DMS114 treated with DMSO at 0.1 percent for 48 hours (cell line): Measurements from ENCODE around the gene CHRM5.
"Not testable (repeated sequence)": the region's sequence is repeated elsewhere in the genome, so short reads cannot be mapped to it uniquely, and the experiment has no call there.

Experiments
- DNase-seq: peaks from one replicate; lab custom pipeline; 2025; ENCODE audit not compliant: unreplicated experiment; lab: John Stamatoyannopoulos, UW

Gene CHRM5

DNA sequence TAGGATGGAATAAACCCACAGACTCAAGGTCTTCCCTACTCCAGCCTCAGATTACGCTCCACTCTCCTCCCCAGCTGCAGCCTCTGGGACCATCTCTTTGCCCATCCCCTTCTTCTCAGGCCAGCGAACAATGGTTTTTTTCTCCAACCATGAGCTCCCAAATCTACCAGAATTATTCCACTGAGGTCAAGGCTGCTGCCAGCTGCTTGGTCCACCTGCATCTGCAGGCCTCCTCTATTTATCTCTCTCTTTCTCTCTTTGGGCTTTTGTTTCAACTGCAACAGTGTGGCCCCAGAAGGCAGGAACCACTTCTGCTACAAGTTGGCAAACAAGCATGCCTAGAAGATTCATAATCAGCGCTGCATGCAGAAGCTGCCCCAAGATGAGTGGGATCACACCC, 19.1 kb downstream of the CHRM5 start:
- DNase-seq = no peak

DNA sequence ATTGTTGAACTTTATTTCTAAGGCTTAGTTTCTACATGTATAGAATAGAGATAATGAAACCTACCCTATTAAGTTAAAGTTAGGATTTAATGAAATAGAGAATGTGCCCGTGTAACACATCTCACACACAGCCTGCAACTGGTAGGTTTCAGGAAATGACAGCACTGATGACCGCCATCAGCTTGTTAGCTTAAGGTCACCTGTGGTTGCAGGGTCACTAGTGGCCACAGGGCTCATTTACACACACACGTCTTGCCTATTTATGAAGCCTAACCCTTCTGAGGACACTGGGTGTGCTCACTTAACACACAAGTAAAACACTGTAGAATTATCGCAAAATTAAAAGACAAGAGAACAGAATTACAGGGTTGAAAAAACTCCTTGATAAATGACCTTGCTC, 20.1 kb downstream of the CHRM5 start:
- DNase-seq = no peak

DNA sequence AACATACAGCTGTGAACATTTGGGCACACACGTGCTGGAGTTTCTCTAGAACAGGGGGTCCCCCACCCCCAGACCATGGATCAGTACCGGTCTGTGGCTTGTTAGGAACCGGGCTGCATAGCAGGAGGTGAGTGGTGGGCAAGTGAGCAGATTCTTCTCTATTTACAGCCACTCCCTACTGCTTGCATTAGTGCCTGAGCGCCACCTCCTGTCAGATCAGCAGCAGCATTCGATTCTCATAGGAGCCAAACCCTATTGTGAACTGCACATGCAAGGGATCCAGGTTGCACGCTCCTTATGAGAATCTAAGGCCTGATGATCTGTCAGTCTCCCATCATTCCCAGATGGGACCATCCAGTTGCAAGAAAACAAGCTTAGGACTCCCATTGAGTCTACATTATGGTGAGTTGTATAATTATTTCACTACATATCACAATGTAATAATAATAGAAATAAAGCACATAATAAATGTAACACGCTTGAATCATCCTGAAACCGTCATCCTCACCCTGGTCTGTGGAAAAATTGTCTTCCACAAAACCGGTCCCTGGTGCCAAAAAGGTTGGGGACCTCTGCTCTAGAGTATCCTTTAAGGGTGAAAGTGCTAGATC, 25.8 kb downstream of the CHRM5 start:
- peak; percentile 31 for DNase-seq

DNA sequence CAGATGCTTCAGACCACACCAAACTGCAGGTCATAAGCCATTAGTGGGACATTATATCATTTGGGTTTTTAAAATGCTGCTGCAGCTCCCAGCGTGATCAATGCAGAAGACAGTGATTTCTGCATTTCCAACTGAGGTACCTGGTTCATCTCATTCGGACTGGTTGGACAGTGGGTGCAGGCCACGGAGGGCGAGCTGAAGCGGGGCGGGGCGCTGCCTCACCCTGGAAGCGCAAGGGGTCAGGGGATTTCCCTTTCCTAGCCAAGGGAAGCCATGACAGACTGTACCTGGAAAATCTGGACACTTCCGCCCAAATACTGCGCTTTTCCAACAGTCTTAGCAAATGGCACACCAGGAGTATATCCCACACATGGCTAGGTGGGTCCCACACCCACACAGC, 27.4 kb downstream of the CHRM5 start:
- DNase-seq = not testable (repeated sequence)

DNA sequence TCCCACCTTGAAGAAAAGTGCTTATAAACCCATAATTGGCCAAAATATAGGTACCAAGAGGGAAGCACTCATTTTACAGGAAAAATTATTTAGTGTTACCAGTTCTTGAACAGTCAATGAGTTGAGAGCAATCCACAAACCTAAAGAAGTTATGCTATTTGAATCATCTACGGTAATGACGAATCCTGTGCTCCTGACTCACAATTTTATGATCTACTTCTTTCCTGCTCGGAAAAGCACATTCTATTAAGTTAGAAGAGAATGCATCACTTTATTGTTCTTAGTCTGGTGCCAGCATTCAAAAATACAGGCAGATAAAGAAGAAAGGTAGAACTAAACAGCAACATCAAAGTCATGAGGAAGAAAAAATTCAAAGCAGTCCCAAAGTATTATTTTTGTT, 33.2 kb downstream of the CHRM5 start:
- DNase-seq = no peak

DNA sequence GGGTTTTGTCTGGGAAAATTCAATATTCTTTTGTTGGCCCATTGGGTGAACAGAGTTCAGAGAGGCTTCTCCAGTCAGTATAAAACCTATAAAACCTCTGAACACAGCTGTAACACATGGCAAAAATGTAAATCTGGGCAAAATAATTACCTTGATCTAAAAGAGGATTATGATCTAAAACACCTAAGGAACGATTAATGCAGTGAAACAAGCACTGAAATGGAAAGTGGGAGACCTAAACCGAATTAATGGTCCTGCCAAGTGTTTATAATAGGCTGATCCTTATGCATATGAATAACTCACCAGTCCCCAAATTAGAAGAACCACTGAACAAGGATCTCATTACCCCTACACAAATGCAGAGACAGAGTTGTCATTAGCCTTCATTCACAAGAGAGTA, 38.1 kb downstream of the CHRM5 start:
- no peak for DNase-seq

DNA sequence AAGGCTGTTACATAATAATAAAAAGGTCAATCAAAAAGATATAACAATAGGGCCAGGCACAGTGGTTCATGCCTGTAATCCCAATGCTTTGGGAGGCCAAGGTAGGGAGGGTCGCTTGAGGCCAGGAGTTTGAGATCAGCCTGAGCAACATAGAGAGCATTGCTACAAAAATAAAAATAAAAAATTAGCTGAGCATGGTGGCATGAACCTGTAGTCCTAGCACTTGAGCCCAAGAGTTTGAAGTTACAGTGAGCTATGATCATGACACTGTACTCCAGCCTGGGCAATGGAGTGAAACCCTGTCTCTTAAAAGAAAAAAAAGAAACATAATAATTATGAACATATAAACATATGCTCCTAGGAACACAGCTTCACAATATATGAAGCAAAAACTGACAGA, 41.4 kb downstream of the CHRM5 start:
- no peak for DNase-seq

DNA sequence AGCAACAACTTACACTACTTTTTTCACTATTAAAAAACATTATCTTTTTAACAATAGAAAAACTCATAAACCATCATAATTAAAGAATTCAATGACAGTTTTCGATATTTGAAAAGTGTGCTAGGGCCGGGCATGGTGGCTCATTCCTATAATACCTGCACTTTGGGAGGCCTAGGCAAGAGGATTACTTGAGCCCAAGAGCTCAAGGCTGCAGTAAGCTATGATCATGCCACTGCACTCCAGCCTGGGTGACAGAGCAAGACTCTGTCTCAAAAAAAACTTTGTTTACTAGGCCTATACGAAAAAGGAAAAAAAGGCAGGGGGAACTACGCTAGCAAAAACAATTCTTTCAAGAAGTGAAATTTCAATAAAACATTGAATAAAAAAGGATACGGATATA, 42.6 kb downstream of the CHRM5 start:
- DNase-seq = no peak

DNA sequence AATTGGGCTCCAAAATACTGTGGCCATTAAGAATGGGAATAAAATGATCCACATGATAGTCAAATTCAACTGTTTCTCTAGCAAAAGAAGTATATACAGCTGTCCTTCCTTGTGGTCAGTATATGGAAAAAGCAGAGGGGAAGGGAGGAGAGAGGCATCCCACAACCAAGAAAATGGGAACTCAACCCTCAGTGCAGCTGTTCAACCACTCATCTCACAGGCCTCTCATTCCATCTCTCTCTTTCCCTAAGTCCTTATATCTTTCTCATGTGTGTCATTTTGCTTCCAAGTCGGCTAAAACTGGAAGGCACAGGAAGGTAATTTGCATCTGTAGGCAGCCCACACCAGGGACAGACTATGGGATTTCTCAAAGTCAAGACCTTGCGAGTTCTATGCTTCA, 43.2 kb downstream of the CHRM5 start:
- no peak for DNase-seq

DNA sequence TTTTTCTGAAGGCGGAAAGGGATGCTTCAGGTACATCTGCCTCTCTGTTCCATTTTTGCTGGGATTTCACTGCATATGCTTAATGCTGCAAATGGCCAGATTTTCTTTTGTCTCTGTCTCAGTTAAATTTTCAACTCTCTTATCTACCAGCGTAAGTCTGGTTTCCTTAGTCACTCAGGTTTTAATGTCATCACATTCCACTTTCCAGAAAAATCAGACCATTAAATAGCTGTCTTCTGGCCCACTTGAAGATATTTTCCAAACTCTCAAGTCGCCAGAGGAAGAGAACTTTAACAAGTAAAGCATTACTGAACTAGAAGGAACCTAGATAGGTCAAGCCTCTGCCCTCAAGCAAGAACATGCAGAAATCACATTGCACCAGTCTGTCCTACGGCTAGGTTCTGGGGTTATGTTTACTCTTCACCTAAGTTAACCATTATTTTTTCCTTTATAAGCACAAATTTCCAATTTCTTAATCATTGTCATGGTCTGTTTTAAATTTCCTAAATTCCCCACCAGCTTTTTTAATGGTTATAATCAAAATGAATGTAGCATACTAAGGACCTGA, 44.2 kb downstream of the CHRM5 start:
- no peak for DNase-seq

DNA sequence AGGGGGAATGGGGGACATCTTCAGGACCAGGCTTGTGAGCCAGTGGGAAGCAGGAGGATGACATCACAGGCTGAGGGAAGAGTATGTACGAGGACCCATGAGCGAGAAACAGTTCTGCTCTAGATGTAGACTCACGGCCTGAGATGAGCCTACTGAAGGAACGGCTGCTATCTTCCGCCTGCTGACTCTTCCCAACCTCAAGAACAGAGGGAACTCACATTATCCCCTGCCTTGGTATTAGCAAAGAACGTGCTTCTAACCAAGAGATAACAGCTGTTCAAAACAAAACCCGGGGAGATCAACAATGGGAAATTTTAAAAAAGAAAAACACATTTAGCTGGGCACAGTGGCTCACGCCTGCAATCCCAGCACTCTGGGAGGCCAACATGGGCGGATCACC, 45.4 kb downstream of the CHRM5 start:
- no peak for DNase-seq

DNA sequence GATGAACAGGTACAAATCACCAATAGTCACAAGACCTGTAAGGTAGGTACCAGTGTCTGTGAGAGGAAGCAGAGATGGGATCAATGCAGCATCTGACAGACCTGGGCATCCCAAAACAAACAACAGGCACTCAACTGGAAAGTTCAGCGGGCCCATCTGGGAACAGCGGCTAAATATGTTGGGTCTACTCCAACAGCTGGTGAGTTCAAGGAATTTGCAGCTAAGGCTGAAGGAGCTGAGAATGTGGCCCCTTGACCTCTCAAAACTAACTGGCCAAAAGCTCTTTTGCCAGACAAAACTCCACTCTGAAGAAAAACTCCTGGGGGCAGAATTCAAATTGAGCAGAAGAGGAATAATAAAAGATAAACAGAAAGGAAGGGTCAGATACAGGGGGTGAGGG, 46.3 kb downstream of the CHRM5 start:
- DNase-seq = no peak

DNA sequence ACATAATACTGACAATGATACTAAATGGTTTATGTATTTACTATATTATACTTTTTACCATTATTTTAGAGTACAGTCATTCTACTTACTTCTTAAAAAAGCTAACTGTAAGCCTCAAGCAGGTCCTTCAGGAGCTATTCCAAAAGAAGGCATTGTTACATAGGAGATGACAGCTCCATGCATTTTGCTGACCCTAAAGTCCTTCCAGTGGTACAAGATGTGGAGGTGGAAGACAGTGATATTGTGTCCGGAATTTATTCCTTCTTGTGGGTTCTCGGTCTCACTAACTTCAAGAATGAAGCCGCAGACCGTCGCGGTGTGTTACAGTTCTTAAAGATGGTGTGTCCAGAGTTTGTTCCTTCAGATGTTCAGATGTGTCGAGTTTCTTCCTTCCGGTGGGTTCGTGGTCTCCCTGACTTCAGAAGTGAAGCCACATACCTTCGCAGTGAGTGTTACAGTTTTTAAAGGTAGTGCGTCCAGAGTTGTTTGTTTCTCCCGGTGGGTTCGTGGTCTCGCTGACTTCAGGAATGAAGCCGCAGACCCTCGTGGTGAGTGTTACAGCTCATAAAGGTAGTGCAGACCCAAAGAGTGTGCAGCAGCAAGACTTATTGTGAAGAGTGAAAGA, 49.8 kb downstream of the CHRM5 start:
- no peak for DNase-seq

DNA sequence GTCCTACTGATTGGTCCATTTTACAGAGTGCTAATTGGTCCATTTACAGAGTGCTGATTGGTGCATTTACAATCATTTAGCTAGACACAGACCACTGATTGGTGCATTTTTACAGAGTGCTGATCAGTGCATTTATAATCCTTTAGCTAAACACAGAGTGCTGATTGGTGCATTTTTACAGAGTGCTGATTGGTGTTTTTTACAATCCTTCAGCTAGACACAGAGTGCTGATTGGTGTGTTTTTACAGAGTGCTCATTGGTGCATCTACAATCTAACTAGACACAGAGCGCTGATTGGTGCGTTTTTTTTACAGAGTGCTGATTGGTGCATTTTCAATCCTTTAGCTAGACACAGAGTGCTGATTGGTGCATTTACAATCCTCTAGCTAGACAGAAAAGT, 50.4 kb downstream of the CHRM5 start:
- not testable (repeated sequence) for DNase-seq

DNA sequence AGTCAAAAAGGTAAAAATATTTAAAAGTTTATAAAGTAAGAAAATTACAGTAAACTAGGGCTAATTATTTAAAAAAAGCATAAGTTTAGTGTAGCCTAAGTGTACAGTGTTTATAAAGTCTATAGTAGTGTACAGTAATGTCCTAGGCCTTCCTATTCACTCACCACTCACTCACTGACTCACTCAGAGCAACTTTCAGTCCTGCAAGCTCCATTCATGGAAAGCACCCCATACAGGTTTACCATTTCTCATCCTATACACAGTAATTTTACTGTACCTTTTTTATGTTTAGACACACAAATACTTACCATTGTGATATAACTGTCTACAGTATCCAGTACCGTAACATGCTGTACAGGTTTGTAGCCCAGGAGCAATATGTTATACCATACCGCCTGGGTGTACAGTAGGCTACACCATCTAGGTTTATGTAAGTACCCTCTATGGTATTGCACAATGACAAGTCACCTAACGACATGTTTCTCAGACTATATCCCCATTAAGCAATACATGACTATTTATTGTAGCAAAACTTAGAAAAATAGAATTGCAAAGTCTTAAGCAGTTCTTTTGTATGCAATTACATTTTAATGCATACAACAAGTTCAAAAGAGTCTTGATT, 51.2 kb downstream of the CHRM5 start:
- no peak for DNase-seq

DNA sequence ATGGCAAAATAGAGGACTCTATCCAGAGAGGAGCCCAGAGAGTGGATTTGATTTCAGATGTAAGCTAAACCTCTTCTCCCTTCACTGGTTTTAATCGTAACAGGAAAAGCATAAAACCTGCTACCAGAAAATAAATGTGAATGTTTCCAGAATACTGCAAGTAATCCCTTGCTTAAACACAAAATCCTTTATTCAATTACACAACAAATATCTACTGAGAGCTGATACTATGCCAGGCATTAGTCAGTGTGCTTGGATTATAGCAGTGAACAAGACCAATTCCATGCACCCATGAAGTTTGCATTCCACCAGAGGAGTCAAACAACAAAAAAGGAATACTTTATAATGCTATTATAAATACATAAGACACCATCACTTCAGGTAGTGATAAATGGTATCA, 55.6 kb downstream of the CHRM5 start:
- no peak for DNase-seq

DNA sequence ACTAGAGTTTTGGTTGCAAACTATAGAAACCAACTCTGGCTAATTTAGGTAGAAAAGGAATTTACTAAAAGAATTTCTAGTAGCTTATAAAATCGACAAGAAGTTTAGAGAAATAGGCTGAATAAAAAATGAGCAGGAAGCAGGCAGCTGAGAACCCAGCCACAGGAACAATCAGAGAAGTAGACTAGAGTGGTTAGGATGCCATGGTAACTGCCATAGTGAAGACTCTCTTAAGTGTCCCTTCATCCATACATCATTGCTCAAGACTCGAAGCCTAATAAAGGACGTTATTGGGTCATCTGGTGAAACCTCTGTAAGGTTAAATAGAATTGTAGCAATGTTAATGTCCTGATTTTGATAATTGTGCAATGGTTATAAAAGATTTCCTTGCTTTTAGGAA, 57.0 kb downstream of the CHRM5 start:
- no peak for DNase-seq

DNA sequence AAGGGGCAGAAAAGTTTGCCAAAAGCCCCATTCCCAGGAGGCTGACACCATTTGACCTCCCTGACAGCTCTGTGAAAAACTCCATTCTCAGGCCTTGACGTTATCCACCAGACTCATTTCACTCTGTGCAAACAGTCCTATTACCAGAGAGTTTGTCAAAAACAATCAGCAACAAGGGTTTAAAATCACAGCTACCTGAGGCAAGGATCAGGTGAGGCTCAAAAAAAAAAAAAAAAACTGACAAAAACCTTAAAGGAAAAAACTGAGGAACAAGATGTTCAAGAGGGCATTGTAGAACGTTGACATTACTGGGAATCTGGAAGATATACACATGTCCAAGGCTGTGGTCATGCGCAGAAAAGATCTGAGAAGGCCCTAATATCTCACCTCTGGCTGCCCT, 59.3 kb downstream of the CHRM5 start:
- DNase-seq = no peak

DNA sequence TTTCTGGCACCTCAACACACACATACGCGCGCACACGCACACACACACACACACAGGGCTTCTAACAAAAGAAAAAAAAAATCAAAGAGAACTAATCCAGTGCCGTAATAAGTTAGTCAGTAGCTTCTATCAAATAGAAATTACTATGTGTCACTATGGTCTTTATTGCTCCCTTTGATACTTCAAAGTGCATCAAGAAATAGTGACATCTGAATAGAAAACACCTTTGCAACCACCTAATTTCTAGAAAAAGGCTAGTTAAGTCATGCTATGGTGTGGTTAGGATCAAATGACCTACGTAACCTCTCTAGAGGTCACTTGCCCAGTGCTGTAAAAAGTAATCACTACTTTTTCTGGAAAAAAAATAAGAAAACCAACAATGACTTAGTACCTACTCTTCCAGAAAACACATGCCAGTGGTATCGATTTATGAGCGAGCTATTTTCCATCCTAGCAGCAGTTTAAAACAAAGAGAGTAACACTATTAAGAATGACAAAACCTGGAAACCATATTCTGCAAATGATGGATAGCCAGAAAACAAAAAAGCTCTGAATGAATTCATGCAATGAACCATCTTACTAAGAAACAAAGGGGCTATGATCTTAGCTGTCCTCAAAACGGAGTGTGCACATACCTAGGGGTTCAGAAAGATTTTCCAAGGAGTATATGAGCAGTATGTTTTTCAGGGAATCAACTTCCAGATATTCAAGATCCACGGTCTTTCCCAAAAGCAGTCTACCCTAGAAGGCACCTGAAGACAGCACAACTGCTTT, 63.9 kb downstream of the CHRM5 start:
- DNase-seq = no peak

DNA sequence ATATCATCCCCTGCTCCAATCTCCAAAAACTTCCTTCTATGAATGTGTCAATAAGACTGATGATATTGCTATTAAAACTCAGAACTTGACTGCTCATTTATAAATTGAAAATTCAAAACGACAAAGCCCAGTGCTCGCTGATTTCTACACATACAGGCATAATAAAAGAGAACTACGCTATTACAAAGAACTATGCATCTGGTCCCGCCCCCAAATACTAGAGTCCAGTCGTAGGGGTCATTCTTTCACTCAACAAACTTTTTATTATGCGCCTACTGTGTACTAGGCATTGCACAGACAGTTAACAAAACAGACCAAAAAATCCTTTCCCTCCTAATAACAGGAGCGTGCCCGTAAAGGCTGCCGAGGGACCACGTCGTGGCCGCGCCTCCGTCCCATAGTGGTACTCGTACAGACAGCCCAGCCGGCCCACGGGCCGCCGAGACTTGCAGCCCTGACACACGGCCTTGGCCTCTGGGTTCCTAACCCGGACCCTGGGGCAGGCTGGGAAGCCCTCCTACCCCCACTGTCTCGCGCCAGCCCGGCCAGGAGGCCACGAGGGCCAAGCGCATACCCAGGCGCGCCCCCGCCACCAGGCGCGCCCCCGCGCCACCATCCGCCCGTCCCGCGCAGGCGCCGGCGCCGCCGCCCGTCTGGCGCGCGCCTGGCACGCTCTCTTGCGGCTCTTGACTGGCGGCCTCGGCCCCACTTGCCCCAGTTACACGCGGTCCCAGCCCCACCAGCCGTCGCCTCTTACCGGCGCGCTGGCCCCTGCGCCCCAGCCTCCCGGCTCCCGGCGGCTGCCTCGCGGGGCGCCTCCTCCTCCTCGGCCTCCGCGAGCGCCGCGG, 70.0 kb downstream of the CHRM5 start:
- peak; percentile 46 for DNase-seq
